GM20000 (cell line): ENCODE measurements around the gene PPP1R37.

Source experiments
- DNase-seq: peaks from one replicate; pipeline ENCODE4 v3.0.0; 2012; ENCODE audit warnings: low spot score
- TF ChIP-seq, protein P1 (sequence below): IDR thresholded peaks from 2 replicates; pipeline ENCODE4 v1.5.1; 2012; ENCODE audit warnings: mild to moderate bottlenecking, control low read depth; ENCODE audit errors: extremely low read depth, missing control alignments

The PPP1R37 gene

DNA sequence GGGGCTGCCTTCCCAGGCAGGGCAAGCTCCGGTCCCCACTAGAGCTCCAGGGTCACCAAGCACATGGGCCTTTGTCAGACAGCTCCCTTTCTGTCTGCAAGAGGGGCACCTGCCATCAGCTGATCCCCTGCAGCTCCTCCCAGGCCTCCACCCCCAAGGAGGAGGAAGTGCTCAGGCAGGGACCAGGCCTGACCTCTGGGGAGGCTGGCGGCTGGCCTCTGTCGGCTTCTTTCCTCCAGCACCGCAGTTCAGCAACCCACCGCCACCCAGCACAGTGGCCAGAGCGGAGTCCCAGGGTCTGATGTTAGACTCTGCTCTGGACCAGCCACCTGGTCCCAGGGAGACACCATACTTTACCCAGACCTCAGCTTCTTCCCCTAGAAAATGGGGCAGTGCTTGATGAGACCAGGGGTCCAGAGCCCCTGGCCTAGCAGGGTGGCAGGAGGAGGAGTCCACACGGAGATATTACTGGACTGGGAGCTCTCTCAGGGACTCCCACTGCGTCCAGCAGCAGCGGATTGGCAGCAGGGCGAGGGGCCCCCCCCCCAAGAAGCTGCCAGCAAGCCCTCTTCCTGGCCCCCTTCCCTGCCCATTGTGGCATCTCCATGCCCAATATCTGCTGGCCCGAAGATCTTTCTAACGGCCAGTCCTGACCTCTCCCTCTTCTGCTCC is 43.7 kb downstream of the PPP1R37 start:
- TF ChIP-seq, protein P1, sequence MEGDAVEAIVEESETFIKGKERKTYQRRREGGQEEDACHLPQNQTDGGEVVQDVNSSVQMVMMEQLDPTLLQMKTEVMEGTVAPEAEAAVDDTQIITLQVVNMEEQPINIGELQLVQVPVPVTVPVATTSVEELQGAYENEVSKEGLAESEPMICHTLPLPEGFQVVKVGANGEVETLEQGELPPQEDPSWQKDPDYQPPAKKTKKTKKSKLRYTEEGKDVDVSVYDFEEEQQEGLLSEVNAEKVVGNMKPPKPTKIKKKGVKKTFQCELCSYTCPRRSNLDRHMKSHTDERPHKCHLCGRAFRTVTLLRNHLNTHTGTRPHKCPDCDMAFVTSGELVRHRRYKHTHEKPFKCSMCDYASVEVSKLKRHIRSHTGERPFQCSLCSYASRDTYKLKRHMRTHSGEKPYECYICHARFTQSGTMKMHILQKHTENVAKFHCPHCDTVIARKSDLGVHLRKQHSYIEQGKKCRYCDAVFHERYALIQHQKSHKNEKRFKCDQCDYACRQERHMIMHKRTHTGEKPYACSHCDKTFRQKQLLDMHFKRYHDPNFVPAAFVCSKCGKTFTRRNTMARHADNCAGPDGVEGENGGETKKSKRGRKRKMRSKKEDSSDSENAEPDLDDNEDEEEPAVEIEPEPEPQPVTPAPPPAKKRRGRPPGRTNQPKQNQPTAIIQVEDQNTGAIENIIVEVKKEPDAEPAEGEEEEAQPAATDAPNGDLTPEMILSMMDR: no peak

DNA sequence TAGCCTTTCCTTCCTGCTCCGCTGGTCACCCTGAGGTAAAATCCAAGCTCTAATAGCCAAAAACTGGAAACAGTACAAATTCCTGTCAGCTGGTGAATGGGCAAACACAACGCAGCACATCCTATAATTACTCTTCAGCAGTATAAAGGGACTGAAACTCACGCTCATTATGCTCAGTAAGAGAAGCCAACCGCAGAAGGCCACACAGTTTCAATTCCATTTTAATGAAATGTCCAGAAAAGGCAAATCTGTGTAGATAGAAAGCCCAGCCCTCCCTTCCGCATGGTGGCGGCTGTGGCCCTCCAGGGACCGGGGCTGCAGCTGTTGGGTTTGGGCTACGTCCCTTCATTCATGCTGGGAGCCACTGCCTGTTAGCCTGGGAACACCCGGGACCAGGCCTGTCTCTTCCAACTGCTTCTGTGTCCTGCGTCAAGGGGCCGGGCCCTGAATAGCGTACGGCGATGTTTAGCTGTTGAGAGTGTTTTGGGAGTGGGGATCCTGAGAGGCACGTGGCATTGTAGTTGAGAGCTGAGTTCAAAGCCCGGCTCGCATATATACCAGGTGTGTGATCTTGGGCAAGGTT is 44.3 kb downstream of the PPP1R37 start:
- TF ChIP-seq, protein P1: no peak
- peak; percentile 89 for DNase-seq

More for the DNA sequence above, 43.7 kb downstream of the PPP1R37 start:
- DNase-seq: peak; percentile 77

DNA sequence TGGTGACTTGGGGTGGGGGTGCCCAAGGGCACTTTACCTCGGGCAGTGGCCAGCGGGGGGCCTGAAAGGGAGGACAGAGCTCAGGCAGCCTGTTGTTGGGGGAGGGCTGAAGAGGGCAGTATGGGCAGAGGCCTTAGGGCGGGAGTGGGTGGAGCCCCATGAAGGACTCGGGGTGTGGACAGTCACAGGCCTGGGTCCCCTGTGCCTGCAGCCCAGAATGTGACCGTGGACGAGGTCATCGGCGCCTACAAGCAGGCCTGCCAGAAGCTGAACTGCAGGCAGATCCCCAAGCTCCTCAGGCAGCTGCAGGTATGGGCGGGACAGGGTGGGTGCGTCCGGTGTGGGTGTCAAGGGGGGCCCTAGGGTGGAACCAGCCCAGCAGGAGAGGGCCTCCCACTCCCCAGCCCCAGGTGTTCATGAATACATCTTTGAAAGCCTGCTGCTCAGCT is 45.3 kb downstream of the PPP1R37 start:
- TF ChIP-seq, protein P1: no peak

DNA sequence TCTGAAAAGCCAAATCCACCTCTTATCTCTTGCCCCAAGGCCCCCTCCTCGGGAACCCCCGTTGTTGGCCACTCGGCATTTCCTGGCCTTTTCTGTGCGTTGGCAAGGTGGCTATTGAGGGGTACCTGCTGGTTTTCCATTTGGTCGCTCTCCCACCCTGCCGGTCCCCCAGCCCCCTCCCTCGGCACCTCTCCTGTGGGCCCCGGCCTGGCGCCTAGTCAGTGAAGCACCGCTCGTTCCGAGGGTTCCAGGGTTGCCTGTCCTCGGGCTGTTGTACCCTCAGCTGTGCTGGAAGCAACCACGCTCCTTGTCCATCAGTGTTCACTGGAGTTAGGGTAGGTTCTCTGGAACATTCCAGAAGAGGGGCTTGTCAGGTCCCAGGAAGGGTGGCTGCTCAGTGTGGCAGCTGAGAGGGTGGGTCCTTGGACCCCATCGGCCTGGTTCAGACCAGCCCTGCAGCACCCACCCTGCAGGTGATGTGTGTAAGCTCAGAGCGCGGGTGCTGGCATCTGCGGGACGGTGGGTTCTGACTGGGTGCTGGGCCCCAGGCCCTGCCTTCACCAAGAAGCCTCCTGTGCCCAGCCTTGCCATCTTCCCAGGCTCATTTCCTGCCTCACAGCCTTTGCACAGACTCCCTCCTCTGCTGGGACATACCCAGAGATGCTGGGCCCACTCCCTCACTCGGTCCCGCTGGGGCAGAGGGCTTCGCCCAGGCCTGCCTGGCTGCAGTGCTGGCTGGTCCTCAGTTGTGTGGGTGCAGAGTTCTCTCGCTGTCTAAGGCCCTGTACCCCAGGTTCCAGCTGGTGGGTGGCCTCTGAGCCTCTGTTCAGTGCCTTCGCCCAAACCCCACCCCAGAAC is 46.5 kb downstream of the PPP1R37 start:
- DNase-seq: peak; percentile 28
- TF ChIP-seq, protein P1: no peak

More for the DNA sequence above, 45.3 kb downstream of the PPP1R37 start:
- DNase-seq: no peak

DNA sequence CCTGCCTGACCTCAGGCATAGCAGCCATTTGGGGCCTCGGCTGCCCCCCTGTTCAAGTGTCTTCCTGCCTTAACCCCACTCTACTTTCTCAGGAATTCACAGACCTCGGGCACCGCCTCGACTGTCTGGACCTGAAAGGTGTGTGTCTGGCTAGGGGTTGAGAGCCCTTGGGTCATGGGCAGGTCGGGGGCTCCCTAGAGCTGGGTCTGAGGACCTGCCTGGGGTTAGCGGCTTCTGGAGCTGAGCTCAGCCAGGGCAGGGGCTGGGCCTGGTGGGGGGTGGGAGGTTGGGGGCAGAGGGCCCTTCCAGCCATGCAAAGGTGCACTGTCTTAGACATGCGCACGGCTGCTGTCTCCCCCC is 47.1 kb downstream of the PPP1R37 start:
- peak; percentile 14 for DNase-seq
- TF ChIP-seq, protein P1: no peak

DNA sequence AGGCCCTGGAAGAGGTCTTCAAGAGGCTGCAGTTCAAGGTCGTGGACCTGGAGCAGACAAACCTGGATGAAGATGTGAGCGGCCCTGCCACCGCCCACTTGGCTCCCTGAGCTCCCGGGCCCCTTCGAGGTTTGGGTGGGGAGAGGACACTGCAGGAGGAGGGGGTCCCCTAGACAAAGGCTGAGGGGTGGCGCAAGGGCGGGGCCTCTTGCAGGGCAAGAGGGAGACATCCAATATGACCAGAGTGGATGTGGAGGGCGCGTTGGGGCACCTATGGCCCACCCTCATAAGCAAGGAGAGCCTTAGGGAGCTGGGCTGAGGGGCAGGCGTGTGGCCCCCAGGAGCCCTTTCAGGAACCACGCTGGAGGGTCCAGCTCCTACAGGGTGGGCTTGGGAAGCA is 47.6 kb downstream of the PPP1R37 start:
- TF ChIP-seq, protein P1: no peak
- no peak for DNase-seq
